GM23248 (cell line): ENCODE data around the gene IL9R. TPM values are rescaled to one million over a fixed set of nuclear protein-coding genes. Genes with fewer than 3 reads are reported as not detected.
"Not testable (repeated sequence)": the region's sequence is repeated elsewhere in the genome, so short reads cannot be mapped to it uniquely, and the experiment has no call there.

ENCODE experiments used
- DNase-seq: peaks from one replicate; pipeline ENCODE4 v3.0.0-alpha.2; 2015
- H2AFZ ChIP-seq: fragments of 200-600 bp; sonication (generic); 2 replicates; pipeline ENCODE4 v1.6.1; 2016; ENCODE audit warnings: antibody characterized with exemption
- H3F3A ChIP-seq: fragments of 200-600 bp; sonication (generic); 2 replicates; pipeline ENCODE4 v1.6.1; 2016; ENCODE audit warnings: mild to moderate bottlenecking, antibody characterized with exemption, mixed run types; ENCODE audit not compliant: insufficient read depth
- H3K27ac ChIP-seq: fragments of 200-600 bp; sonication (generic); 2 replicates; pipeline ENCODE4 v1.5.1; 2016; ENCODE audit warnings: mild to moderate bottlenecking
- H3K27me3 ChIP-seq: fragments of 200-600 bp; sonication (generic); replicated peaks from 2 replicates; pipeline ENCODE4 v1.6.1; 2016; ENCODE audit warnings: mild to moderate bottlenecking; ENCODE audit not compliant: insufficient read depth
- H3K36me3 ChIP-seq: fragments of 200-600 bp; sonication (generic); 2 replicates; pipeline ENCODE4 v1.6.1; 2016; ENCODE audit warnings: low read depth, mild to moderate bottlenecking
- H3K4me1 ChIP-seq: fragments of 200-600 bp; sonication (generic); 2 replicates; pipeline ENCODE4 v1.6.1; 2016; ENCODE audit warnings: mild to moderate bottlenecking; ENCODE audit not compliant: insufficient read depth
- H3K4me2 ChIP-seq: fragments of 200-600 bp; sonication (generic); one replicate; pipeline ENCODE4 v1.6.1; 2016; ENCODE audit warnings: mild to moderate bottlenecking; ENCODE audit not compliant: unreplicated experiment
- H3K4me3 ChIP-seq: fragments of 200-600 bp; sonication (generic); 2 replicates; pipeline ENCODE4 v1.5.1; 2016; ENCODE audit warnings: mild to moderate bottlenecking
- H3K79me2 ChIP-seq: fragments of 200-600 bp; sonication (generic); 2 replicates; pipeline ENCODE4 v1.6.1; 2016; ENCODE audit warnings: mild to moderate bottlenecking; ENCODE audit not compliant: insufficient read depth
- H3K9ac ChIP-seq: fragments of 200-600 bp; sonication (generic); 2 replicates; pipeline ENCODE4 v1.6.1; 2016; ENCODE audit warnings: mild to moderate bottlenecking
- H3K9me2 ChIP-seq: fragments of 200-600 bp; sonication (generic); 2 replicates; pipeline ENCODE4 v1.6.1; 2016; ENCODE audit warnings: mixed run types, mild to moderate bottlenecking, moderate library complexity; ENCODE audit not compliant: insufficient read depth
- H3K9me3 ChIP-seq: fragments of 200-600 bp; sonication (generic); one replicate; pipeline ENCODE4 v1.6.1; 2017; ENCODE audit warnings: low read depth
- H4K20me1 ChIP-seq: fragments of 200-600 bp; sonication (generic); 2 replicates; pipeline ENCODE4 v1.6.0; 2016; ENCODE audit not compliant: insufficient read depth
- EZH2 ChIP-seq: fragments of 200-600 bp; sonication (generic); IDR thresholded peaks from 2 replicates; pipeline ENCODE4 v1.6.1; 2018; ENCODE audit warnings: antibody characterized with exemption, mild to moderate bottlenecking; ENCODE audit not compliant: insufficient read depth, poor library complexity, severe bottlenecking
- EZH2phosphoT487 ChIP-seq: fragments of 200-600 bp; sonication (generic); IDR thresholded peaks from 2 replicates; pipeline ENCODE4 v1.6.1; 2018; ENCODE audit warnings: antibody characterized with exemption, moderate library complexity, mild to moderate bottlenecking, low read depth; ENCODE audit not compliant: insufficient read depth
- whole genome bisulfite sequencing, 2 experiments: methylation state at CpG; one replicate each; pipeline ENCODE4 v1.1.6; 2015 to 2017; ENCODE audit warnings: low lambda C conversion rate in 2 of 2, low coverage in 1 of 2; ENCODE audit errors: missing lambda C conversion rate in 2 of 2; 5-methylcytosine and 5-hydroxymethylcytosine counted together
- in situ Hi-C: fragments of 300-500 bp; cut with MboI; formaldehyde crosslinking; loops from 2 replicates; pipeline ENCODE4 v1.15.0; 2020
- polyA plus RNA-seq: library from polyadenylated mRNA; unstranded; fragments of >200 nt; fragmentation: Nextera tagmentation; extraction: Ambion mirVana; gene quantifications from 2 replicates; pipeline ENCODE4 v1.2.1, GENCODE V29; 2016
- total RNA-seq: library from RNA; depleted of rRNA; stranded (reverse); fragments of >200 nt; shearing (Covaris generic); gene quantifications from 2 replicates; pipeline ENCODE4 v1.2.3, GENCODE V29; 2014

Gene IL9R
- total and polyA plus RNA-seq, 2 experiments from 2014 or later: not detected

DNA sequence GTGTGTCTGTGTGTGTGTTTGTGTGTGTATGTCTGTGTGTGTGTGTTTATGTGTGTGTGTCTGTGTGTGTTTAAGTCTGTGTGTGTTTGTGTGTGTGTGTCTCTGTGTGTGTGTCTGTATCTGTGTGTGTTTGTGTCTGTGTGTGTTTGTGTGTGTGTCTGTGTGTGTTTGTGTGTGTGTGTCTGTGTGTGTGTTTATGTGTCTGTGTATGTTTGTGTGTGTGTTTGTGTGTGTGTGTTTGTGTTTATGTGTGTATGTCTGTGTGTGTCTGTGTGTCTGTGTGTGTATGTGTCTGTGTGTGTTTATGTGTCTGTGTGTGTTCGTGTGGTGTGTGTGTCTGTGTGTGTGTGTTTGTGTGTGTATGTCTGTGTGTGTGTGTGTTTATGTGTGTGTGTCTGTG lies 11.4 kb downstream of the IL9R start:
- Histone ChIP-seq H3K27ac (no peak overlapping the region), H3K36me3 (no peaks in the 10 kb centered on the region), H3K4me1 (no peaks in the 10 kb centered on the region), H3F3A (no peaks in the 10 kb centered on the region), H3K9ac (no peak overlapping the region), H2AFZ (no peak overlapping the region), H3K9me3 (no peaks in the 10 kb centered on the region), H4K20me1 (no peaks in the 10 kb centered on the region), H3K27me3 (no peaks in the 10 kb centered on the region), H3K79me2 (no peaks in the 10 kb centered on the region), H3K9me2 (no peaks in the 10 kb centered on the region), H3K4me2 (no peak overlapping the region), H3K4me3 (no peak overlapping the region)
- in situ Hi-C loops: no loop called here
- TF ChIP-seq EZH2phosphoT487 (no peak), EZH2 (no peak)
- DNase-seq: no peak
- 48% methylated on average over 1 of the region's 1 CpG; no CpG with 5 or more reads in 1 of the 2 experiments for WGBS, 2 experiments

- H4K20me1 ChIP-seq, H3F3A ChIP-seq, DNase-seq, H3K36me3 ChIP-seq, H3K9me2 ChIP-seq, H2AFZ ChIP-seq, in situ Hi-C loops, H3K27ac ChIP-seq, H3K9me3 ChIP-seq, H3K27me3 ChIP-seq, H3K79me2 ChIP-seq, H3K9ac ChIP-seq, H3K4me2 ChIP-seq, H3K4me1 ChIP-seq, H3K4me3 ChIP-seq: not testable (repeated sequence)
- 62 to 68% methylated on average over 5 to 8 of the region's 9 CpGs for WGBS, 2 experiments
Measured at GRCh38 chrX:156009691-156010090, 12.2 kb downstream of the IL9R start.

- H3K27ac ChIP-seq, H3K9me3 ChIP-seq, H4K20me1 ChIP-seq, H3K4me3 ChIP-seq, H2AFZ ChIP-seq, H3K4me2 ChIP-seq, in situ Hi-C loops, H3K36me3 ChIP-seq, H3K4me1 ChIP-seq, H3K9ac ChIP-seq, DNase-seq, H3K27me3 ChIP-seq, H3K79me2 ChIP-seq, H3K9me2 ChIP-seq, H3F3A ChIP-seq: not testable (repeated sequence)
- WGBS, 2 experiments: 17% methylated on average over 1 of the region's 5 CpGs; no CpG with 5 or more reads in 1 of the 2 experiments
Measured at GRCh38 chrX:156013286-156013953, 15.9 kb downstream of the IL9R start.

- H3K27ac ChIP-seq, H3K9me3 ChIP-seq, H2AFZ ChIP-seq, in situ Hi-C loops, H3K4me2 ChIP-seq, H3K36me3 ChIP-seq, DNase-seq, H3K4me3 ChIP-seq, H4K20me1 ChIP-seq, H3K9ac ChIP-seq, H3F3A ChIP-seq, H3K4me1 ChIP-seq, H3K79me2 ChIP-seq, H3K9me2 ChIP-seq, H3K27me3 ChIP-seq: not testable (repeated sequence)
- WGBS, 2 experiments: 49 to 100% methylated on average over 1 to 5 of the region's 5 CpGs
Measured at GRCh38 chrX:156019846-156020245, 22.4 kb downstream of the IL9R start.

- WGBS, 2 experiments: 67 to 68% methylated on average over 1 to 8 of the region's 9 CpGs
Measured at GRCh38 chrX:156023002-156023401, 25.5 kb downstream of the IL9R start.

DNA sequence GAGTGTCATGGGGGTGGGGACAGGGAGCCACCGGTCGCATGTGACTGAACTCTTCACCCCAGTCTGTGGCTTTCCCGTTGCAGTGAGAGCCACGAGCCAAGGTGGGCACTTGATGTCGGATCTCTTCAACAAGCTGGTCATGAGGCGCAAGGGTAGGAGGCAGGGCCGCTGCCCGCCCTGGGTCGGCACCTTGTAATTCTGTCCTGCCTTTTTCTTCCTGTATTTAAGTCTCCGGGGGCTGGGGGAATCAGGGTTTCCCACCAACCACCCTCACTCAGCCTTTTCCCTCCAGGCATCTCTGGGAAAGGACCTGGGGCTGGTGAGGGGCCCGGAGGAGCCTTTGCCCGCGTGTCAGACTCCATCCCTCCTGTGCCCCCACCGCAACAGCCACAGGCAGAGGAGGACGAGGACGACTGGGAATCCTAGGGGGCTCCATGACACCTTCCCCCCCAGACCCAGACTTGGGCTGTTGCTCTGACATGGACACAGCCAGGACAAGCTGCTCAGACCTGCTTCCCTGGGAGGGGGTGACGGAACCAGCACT lies 27.5 kb downstream of the IL9R start:
- H3F3A ChIP-seq, H3K9me3 ChIP-seq, H3K9me2 ChIP-seq, H3K36me3 ChIP-seq, H3K27ac ChIP-seq, H3K4me3 ChIP-seq, H3K9ac ChIP-seq, H2AFZ ChIP-seq, H4K20me1 ChIP-seq, DNase-seq, H3K79me2 ChIP-seq, H3K4me2 ChIP-seq, H3K27me3 ChIP-seq, H3K4me1 ChIP-seq, in situ Hi-C loops: not testable (repeated sequence)
- 49 to 65% methylated on average over 11 to 12 of the region's 17 CpGs for WGBS, 2 experiments

More at GRCh38 chrX:156023002-156023401, 25.5 kb downstream of the IL9R start:
- H3K9me3 ChIP-seq, H3K27ac ChIP-seq, H3K27me3 ChIP-seq, H3K9me2 ChIP-seq, in situ Hi-C loops, H3K36me3 ChIP-seq, H2AFZ ChIP-seq, H3F3A ChIP-seq, H3K9ac ChIP-seq, H3K79me2 ChIP-seq, H3K4me1 ChIP-seq, DNase-seq, H3K4me2 ChIP-seq, H4K20me1 ChIP-seq, H3K4me3 ChIP-seq: not testable (repeated sequence)

GRCh38 chrX:156028653-156029237 lies 31.2 kb downstream of the IL9R start:
- in situ Hi-C loops, H3K4me1 ChIP-seq, H3K27ac ChIP-seq, H3K79me2 ChIP-seq, H2AFZ ChIP-seq, H3F3A ChIP-seq, H3K36me3 ChIP-seq, H3K9me2 ChIP-seq, H4K20me1 ChIP-seq, H3K4me2 ChIP-seq, DNase-seq, H3K27me3 ChIP-seq, H3K9me3 ChIP-seq, H3K9ac ChIP-seq, H3K4me3 ChIP-seq: not testable (repeated sequence)
- WGBS, 2 experiments: 84% methylated on average over 46 of the region's 73 CpGs; no CpG with 5 or more reads in 1 of the 2 experiments
